HG03558 (cell line): Measurements from ENCODE around the gene EML3.
"Not testable (repeated sequence)": the region's sequence is repeated elsewhere in the genome, so short reads cannot be mapped to it uniquely, and the experiment has no call there.

ENCODE experiments used
- ATAC-seq: cut with Tn5 transposase; IDR thresholded peaks from one replicate; pipeline ENCODE4 v1.9.1; 2021; ENCODE audit warnings: moderate number of reproducible peaks; ENCODE audit not compliant: unreplicated experiment; ENCODE audit errors: extremely low read depth

EML3 gene

GRCh38 chr11:62621027-62621566 is 8.5 kb upstream of the EML3 start:
- ATAC-seq = no peak

- not testable (repeated sequence) for ATAC-seq
Measured at GRCh38 chr11:62616957-62617356, 4.4 kb upstream of the EML3 start.

GRCh38 chr11:62615521-62615920 is 2.9 kb upstream of the EML3 start:
- ATAC-seq = no peak

- no peak for ATAC-seq
Measured at GRCh38 chr11:62614275-62614674, 1.7 kb upstream of the EML3 start.

GRCh38 chr11:62613291-62613778 is 760 bp upstream of the EML3 start:
- ATAC-seq = no peak

GRCh38 chr11:62611705-62612365 is 740 bp downstream of the EML3 start:
- ATAC-seq = peak; percentile 10

- no peak for ATAC-seq
Measured at GRCh38 chr11:62610814-62611704, 1.5 kb downstream of the EML3 start.

GRCh38 chr11:62610403-62610802 is 2.2 kb downstream of the EML3 start:
- ATAC-seq = no peak

- no peak for ATAC-seq
Measured at GRCh38 chr11:62608776-62609175, 3.8 kb downstream of the EML3 start.

GRCh38 chr11:62607714-62608113 is 4.9 kb downstream of the EML3 start:
- no peak for ATAC-seq

GRCh38 chr11:62605902-62606301 is 6.7 kb downstream of the EML3 start:
- no peak for ATAC-seq

- no peak for ATAC-seq
Measured at GRCh38 chr11:62605467-62605866, 7.1 kb downstream of the EML3 start.

- ATAC-seq = no peak
Measured at GRCh38 chr11:62604460-62605120, 8.0 kb downstream of the EML3 start.

GRCh38 chr11:62603776-62604299 is 8.7 kb downstream of the EML3 start:
- ATAC-seq = no peak

GRCh38 chr11:62603072-62603408 is 9.5 kb downstream of the EML3 start:
- ATAC-seq = no peak

GRCh38 chr11:62602141-62603071 is 10.2 kb downstream of the EML3 start:
- no peak for ATAC-seq

GRCh38 chr11:62601372-62602140 is 11.0 kb downstream of the EML3 start, which contains the start of gene MTA2:
TSS of gene MTA2 (minus strand) at chr11:62601865. CDS start at chr11:62601450, 415 bp downstream.
- ATAC-seq = peak; percentile 48

GRCh38 chr11:62601122-62601371 is 11.5 kb downstream of the EML3 start:
- no peak for ATAC-seq
